ENCODE measurements around the gene FRMPD3. TPM values are rescaled to one million over a fixed set of nuclear protein-coding genes. Genes with fewer than 3 reads are reported as not detected.

FRMPD3 gene
- total RNA-seq, 4 donors from 2014 or later: 0.14 to 1.5 TPM; not detected in 2

DNA sequence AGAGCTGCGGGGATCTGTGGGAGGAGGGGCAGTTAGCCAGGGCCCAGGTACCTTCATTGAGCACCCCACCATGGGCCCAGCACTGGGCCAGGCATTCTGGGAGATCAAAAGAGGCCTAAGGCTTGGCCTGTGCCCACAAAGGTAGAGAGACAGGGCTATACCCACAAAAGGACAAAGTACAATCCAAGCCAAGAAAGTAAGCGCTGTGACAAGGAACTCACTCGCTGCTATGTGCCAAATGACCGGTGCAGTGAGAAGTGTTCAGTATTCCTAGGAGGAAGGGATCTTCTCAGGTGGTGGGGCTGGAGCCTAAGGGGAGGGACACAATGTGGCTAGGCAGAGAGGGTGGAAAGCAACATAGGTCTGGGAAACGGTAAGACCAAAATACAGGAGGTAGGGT, 8.8 kb upstream of the FRMPD3 start:
- no peaks in the 10 kb centered on the region for H3K4me1 ChIP-seq
- H3K4me3 ChIP-seq: no peak overlapping the region
- H3K27me3 ChIP-seq: no peaks in the 10 kb centered on the region
- DNase-seq: no peak
- H3K9me3 ChIP-seq: no peaks in the 10 kb centered on the region
- no peaks in the 10 kb centered on the region for H3K36me3 ChIP-seq
- TF ChIP-seq, protein P1, sequence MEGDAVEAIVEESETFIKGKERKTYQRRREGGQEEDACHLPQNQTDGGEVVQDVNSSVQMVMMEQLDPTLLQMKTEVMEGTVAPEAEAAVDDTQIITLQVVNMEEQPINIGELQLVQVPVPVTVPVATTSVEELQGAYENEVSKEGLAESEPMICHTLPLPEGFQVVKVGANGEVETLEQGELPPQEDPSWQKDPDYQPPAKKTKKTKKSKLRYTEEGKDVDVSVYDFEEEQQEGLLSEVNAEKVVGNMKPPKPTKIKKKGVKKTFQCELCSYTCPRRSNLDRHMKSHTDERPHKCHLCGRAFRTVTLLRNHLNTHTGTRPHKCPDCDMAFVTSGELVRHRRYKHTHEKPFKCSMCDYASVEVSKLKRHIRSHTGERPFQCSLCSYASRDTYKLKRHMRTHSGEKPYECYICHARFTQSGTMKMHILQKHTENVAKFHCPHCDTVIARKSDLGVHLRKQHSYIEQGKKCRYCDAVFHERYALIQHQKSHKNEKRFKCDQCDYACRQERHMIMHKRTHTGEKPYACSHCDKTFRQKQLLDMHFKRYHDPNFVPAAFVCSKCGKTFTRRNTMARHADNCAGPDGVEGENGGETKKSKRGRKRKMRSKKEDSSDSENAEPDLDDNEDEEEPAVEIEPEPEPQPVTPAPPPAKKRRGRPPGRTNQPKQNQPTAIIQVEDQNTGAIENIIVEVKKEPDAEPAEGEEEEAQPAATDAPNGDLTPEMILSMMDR (IDR thresholded peaks at IDR 0.05): no peak
- no peak for TF ChIP-seq POLR2A (IDR thresholded peaks at IDR 0.05)
- H3K27ac ChIP-seq: no peak overlapping the region
- intact Hi-C loops (cut with DNase I; ENCODE audit: low total_unique reads): no loop called here

DNA sequence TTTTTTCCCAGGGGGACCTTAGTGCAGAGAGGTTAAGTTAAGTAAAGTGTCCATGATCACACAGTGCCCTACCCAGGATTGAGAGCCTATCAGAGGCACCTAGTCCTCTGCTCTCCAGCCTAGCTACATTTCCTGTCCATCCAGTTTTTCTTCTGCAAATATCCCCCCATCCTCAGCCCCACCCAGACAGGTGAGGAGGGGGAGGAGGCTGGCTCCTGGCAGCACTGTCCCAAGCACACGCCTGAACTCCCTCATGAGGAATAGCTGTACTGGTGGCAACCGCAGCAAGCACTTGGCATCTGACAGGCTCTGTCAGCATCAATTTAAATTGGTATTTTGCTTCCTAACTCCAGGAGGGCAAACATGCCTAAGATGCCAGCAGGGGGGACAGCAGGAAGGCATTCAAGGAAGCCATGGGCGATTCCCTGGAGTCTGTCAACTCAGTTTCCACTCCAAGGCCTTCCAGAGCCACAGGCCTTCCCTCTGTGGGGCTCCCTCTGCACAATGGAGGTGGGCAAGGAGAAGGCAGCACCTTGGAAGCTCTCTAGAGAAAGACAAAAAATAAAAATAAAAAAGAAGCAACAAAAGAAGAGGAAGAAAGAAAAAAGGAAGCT, 6.4 kb upstream of the FRMPD3 start:
- Histone ChIP-seq H3K27me3 (peaks cover 0 to 4% of the 10 kb centered on the region in 2 donors), H3K36me3 (no peaks in the 10 kb centered on the region), H3K9me3 (no peaks in the 10 kb centered on the region), H3K27ac (no peak overlapping the region), H3K4me3 (no peak overlapping the region), H3K4me1 (no peaks in the 10 kb centered on the region)
- DNase-seq: no peak
- intact Hi-C loops (cut with DNase I; ENCODE audit: low total_unique reads): no loop called here
- TF ChIP-seq POLR2A (IDR thresholded peaks at IDR 0.05): no peak
- TF ChIP-seq, protein P1 (IDR thresholded peaks at IDR 0.05): no peak

GRCh38 chrX:107445146-107445545, 4.3 kb upstream of the FRMPD3 start:
- Histone ChIP-seq H3K9me3 (no peaks in the 10 kb centered on the region), H3K4me1 (no peaks in the 10 kb centered on the region), H3K4me3 (no peak overlapping the region), H3K27ac (no peak overlapping the region), H3K27me3 (peaks cover 0 to 4% of the 10 kb centered on the region in 2 donors), H3K36me3 (no peaks in the 10 kb centered on the region)
- no peak for DNase-seq
- intact Hi-C loops (cut with DNase I; ENCODE audit: low total_unique reads): no loop called here
- TF ChIP-seq, protein P1 (IDR thresholded peaks at IDR 0.05): no peak
- TF ChIP-seq POLR2A (IDR thresholded peaks at IDR 0.05): no peak

DNA sequence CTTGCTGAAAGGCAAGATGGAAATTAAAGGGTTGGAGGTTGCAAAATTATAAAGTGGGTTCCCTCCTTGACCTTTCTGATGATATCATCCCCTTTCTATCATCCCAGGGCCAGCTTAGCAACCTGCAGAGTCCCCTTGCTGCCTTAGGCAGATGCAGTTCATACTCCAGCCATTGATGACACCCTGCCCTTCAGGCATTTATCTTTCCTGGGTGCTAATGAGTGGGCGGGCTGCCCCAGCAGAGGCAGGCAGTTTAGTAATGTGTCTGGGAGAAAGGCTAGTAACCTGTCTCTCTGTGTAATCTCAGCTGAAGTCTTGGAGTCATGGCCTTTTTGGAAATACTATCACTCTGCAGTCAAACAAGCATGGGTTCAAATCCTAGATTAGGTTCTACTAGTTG, 3.8 kb upstream of the FRMPD3 start:
- Histone ChIP-seq H3K27me3 (peaks cover 0 to 4% of the 10 kb centered on the region in 2 donors), H3K36me3 (no peaks in the 10 kb centered on the region), H3K9me3 (no peaks in the 10 kb centered on the region), H3K4me1 (no peaks in the 10 kb centered on the region), H3K27ac (no peak overlapping the region), H3K4me3 (no peak overlapping the region)
- no peak for DNase-seq
- intact Hi-C loops (cut with DNase I; ENCODE audit: low total_unique reads): no loop called here
- TF ChIP-seq POLR2A (IDR thresholded peaks at IDR 0.05): no peak
- TF ChIP-seq, protein P1 (IDR thresholded peaks at IDR 0.05): no peak

GRCh38 chrX:107447642-107448041, 1.8 kb upstream of the FRMPD3 start:
- peaks cover 0 to 4% of the 10 kb centered on the region in 2 donors for H3K27me3 ChIP-seq
- no peak overlapping the region for H3K4me3 ChIP-seq
- H3K9me3 ChIP-seq: no peaks in the 10 kb centered on the region
- H3K36me3 ChIP-seq: no peaks in the 10 kb centered on the region
- intact Hi-C loops (cut with DNase I; ENCODE audit: low total_unique reads): no loop called here
- no peak overlapping the region for H3K27ac ChIP-seq
- H3K4me1 ChIP-seq: no peaks in the 10 kb centered on the region
- no peak for DNase-seq
- TF ChIP-seq POLR2A (IDR thresholded peaks at IDR 0.05): no peak
- TF ChIP-seq, protein P1 (IDR thresholded peaks at IDR 0.05): no peak

Measured in uterus (tissue), 4 donors.